ENCODE measurements around the gene SARM1. TPM values are rescaled to one million over a fixed set of nuclear protein-coding genes. Genes with fewer than 3 reads are reported as not detected.
A peak's percentile ranks its signal among the peaks of the same experiment; 100 is the strongest.

SARM1 gene
- 10.1 and 12.0 TPM in 2 replicates for total RNA-seq

GRCh38 chr17:28371245-28372202 lies at the start of gene SARM1:
TSS of gene SARM1 (plus strand) at chr17:28371694. CDS start at chr17:28372033, 339 bp downstream.
- DNase-seq (ENCODE audit: low read depth), result no peak
- TF ChIP-seq CTCF (IDR thresholded peaks at IDR 0.05; ENCODE audit: insufficient read depth, low read length, poor library complexity, severe bottlenecking), result no peak
- no peaks in the 10 kb centered on the region for H3K36me3 ChIP-seq (ENCODE audit: control insufficient read depth, insufficient read depth, low read length)

GRCh38 chr17:28324267-28324745 lies 47.2 kb upstream of the SARM1 start:
- DNase-seq (ENCODE audit: low read depth), result no peak
- peaks cover under 1% of the 10 kb centered on the region for H3K36me3 ChIP-seq (ENCODE audit: control insufficient read depth, insufficient read depth, low read length)
- TF ChIP-seq CTCF (IDR thresholded peaks at IDR 0.05; ENCODE audit: insufficient read depth, low read length, poor library complexity, severe bottlenecking), result no peak
- no peak overlapping the region for H3K4me3 ChIP-seq (ENCODE audit: low read depth, low read length)
- no peaks in the 10 kb centered on the region for H3K27me3 ChIP-seq (ENCODE audit: control insufficient read depth, insufficient read depth, low read length)

More at GRCh38 chr17:28371245-28372202, at the start of gene SARM1:
- Histone ChIP-seq H3K27me3 (ENCODE audit: control insufficient read depth, insufficient read depth, low read length) (peaks cover 11% of the 10 kb centered on the region), H3K4me3 (ENCODE audit: low read depth, low read length) (peak within 1 kb of the TSS; percentile 35)

GRCh38 chr17:28324781-28325180 lies 46.7 kb upstream of the SARM1 start:
- TF ChIP-seq CTCF (IDR thresholded peaks at IDR 0.05; ENCODE audit: insufficient read depth, low read length, poor library complexity, severe bottlenecking), result no peak

GRCh38 chr17:28325211-28325610 lies 46.3 kb upstream of the SARM1 start:
- DNase-seq (ENCODE audit: low read depth), result no peak
- Histone ChIP-seq H3K27me3 (ENCODE audit: control insufficient read depth, insufficient read depth, low read length) (no peaks in the 10 kb centered on the region), H3K36me3 (ENCODE audit: control insufficient read depth, insufficient read depth, low read length) (peaks cover 1% of the 10 kb centered on the region), H3K4me3 (ENCODE audit: low read depth, low read length) (no peak overlapping the region)
- no peak for TF ChIP-seq CTCF (IDR thresholded peaks at IDR 0.05; ENCODE audit: insufficient read depth, low read length, poor library complexity, severe bottlenecking)

More at GRCh38 chr17:28324781-28325180, 46.7 kb upstream of the SARM1 start:
- Histone ChIP-seq H3K27me3 (ENCODE audit: control insufficient read depth, insufficient read depth, low read length) (no peaks in the 10 kb centered on the region), H3K4me3 (ENCODE audit: low read depth, low read length) (no peak overlapping the region), H3K36me3 (ENCODE audit: control insufficient read depth, insufficient read depth, low read length) (peaks cover 1% of the 10 kb centered on the region)
- DNase-seq (ENCODE audit: low read depth), result no peak

- no peak for DNase-seq (ENCODE audit: low read depth)
- H3K36me3 ChIP-seq (ENCODE audit: control insufficient read depth, insufficient read depth, low read length), result peaks cover 2% of the 10 kb centered on the region
- TF ChIP-seq CTCF (IDR thresholded peaks at IDR 0.05; ENCODE audit: insufficient read depth, low read length, poor library complexity, severe bottlenecking), result no peak
- no peaks in the 10 kb centered on the region for H3K27me3 ChIP-seq (ENCODE audit: control insufficient read depth, insufficient read depth, low read length)
- H3K4me3 ChIP-seq (ENCODE audit: low read depth, low read length), result no peak overlapping the region
These were observed 45.4 kb upstream of the SARM1 start for GRCh38 chr17:28326114-28326513.
